Measurements from ENCODE around the gene GOLGA3.

- no peak for TF ChIP-seq EZH2 (IDR thresholded peaks at IDR 0.05)
- no peak for TF ChIP-seq POLR2AphosphoS5 (IDR thresholded peaks at IDR 0.05; ENCODE audit: borderline replicate concordance, low read depth, low read length)
Observed at GRCh38 chr12:132797820-132798570, 30.7 kb downstream of the GOLGA3 start.
